GM21367 (cell line): ENCODE results near the gene AJM1.
"Not testable (repeated sequence)": the region's sequence is repeated elsewhere in the genome, so short reads cannot be mapped to it uniquely, and the experiment has no call there.

ENCODE experiments used
- ATAC-seq: cut with Tn5 transposase; IDR thresholded peaks from one replicate; pipeline ENCODE4 v1.9.1; 2021; ENCODE audit not compliant: unreplicated experiment

AJM1 gene

DNA sequence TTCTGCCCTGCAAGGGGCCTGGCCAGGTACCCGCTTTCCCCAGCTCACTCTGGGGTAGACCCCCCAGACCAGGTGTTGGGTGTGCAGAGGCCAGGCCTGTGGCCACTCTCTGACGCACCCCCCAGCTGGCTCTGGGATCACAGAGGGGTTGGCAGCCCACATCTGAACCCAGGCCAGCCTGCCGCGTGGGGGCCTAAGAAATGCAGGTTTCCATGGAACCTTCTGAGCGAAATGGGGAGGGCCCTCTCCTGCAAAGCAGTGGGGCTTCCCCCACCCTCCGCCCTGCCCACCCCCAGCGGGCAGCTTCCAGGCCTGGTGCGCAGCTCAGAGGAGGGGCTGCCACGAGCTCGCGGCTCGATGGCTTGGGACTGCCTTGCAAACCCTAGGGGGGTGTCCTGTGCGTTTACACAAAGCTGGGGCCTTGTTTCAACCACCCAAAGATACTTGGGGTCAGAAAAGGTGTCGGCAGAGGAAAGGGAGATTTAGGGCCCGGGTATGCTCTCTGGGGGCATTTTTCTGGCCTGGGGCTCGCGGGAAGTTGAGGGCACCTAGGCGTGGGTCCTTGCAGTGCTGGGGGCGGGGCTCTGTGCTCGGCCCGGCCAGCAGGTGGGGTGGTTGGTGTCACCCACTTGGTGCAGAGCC lies 1.0 kb downstream of the AJM1 start:
- ATAC-seq, result not testable (repeated sequence)

DNA sequence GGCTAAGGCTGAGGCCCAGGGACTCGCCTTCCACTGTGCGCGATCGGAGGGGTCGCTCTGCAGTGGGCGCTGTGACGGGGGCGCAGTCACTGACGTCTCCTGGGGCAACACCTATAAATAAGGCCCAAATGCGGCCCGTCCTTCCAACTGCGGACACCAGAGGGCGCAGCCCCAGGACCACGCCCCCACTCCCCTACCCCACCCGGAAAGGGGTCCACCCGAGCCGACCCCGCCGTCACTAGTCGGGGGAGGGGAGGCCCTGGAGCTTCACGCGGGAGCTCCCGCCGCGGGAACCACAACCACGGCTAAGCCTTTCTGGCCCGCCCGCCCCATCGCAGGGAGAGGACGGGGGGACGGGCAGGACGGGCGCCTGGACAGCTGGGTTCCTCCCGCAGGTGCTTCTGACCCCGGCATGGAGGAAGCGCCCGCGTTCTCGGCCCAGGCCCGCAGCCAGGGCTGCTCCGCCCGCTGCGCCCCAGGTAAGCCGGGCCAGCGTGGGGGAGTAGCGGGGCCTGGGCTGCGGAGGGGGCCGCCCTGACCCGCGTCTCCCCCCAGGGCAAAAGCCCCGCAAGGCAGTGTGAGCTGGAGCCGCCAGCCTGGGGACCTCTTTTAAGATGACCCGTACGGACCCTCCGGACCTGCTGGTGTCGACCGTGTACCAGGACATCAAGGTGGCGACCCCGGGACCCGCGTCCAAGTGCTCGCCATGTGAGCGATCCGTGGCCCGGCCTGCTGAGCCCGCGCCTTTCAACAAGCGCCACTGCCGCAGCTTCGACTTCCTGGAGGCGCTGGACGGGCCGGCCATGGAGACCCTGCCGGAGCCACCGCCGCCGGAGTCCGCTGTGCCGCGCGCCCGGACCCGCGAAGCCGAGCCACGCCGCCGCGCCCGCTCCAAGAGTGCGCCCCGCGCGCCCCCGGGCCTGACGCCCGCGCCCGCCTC lies 1.8 kb downstream of the AJM1 start:
- not testable (repeated sequence) for ATAC-seq

DNA sequence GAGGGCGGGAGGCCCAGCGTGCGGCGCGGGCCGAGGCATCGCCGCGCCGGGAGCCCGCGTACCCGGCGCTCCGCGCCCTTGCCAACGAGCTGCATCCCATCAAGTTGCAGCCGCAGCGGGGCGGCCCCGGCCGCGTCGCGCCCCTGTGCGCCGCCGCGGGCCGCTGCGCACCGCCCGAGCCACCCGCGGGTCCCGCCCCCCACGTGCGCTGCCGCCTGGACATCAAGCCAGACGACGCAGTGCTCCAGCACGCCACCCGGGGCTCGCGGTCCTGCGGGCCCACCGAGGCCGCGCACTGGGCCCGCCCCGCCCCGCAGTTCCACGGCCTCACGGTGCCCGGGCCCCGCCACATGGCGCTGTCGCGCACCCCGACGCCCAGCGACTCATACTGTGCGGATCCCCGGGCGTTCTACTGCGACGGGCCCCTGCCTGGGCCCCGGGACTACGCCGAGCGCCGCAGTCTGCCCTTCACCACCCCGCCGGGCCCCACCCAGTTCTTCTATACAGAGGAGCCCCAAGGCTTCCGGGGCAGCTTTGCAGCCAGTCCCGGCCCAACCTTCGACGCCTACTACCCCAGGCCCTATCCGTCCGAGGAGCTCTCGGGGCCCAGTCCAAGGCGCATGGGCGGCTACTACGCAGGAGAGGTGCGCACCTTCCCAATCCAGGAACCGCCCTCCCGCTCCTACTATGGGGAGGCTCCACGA lies 2.6 kb downstream of the AJM1 start:
- ATAC-seq, result no peak

DNA sequence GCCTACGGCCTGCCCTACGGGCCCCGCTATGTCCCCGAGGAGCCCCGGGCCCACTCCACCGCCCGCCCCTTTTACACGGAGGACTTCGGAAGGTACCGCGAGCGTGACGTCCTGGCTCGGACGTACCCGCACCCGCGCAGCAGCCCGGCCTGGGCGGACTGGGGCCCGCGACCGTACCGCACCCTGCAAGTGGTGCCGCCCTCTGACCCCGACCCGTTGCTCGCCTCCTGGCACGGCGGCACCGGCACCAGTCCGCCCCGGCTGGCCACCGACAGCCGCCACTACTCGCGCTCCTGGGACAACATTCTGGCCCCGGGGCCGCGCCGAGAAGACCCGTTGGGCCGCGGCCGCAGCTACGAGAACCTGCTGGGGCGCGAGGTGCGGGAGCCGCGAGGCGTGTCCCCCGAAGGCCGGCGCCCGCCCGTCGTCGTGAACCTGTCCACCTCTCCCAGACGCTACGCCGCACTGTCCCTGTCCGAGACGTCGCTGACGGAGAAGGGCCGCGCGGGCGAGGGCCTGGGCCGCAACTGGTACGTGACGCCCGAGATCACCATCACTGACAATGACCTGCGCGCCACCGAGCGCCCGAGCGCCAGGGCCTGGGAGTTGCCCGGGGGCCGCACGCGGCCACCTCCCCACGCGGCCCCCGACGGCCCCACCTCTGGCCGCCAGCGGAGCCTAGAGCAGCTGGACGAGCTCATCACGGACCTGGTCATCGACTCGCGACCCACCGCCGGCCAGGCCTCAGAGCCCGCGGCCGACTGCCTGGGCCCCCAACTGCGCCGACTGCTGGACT lies 3.4 kb downstream of the AJM1 start:
- no peak for ATAC-seq

DNA sequence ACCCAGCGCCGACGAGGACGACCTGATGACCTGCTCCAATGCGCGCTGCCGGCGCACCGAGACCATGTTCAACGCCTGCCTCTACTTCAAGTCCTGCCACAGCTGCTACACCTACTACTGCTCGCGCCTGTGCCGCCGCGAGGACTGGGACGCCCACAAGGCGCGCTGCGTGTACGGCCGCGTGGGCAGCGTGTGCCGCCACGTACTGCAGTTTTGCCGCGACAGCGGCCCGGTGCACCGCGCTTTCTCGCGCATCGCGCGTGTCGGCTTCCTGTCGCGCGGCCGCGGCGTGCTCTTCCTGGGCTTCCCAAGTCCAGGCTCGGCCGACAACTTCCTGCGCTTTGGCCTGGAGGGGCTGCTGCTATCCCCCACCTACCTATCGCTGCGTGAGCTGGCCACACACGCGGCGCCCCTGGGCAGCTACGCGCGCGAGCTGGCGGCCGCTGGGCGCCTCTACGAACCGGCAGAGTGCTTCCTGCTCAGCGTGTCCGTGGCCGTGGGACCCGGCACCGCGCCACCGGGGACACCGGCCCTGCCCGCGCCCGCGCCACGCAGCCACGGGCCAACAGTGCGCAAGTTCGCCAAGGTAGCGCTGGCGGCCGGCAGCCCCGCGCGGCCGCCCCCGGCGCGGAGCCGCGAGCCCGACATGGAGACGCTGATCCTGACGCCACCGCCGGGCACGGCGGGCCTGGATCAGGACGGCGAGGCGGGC lies 4.3 kb downstream of the AJM1 start:
- no peak for ATAC-seq

DNA sequence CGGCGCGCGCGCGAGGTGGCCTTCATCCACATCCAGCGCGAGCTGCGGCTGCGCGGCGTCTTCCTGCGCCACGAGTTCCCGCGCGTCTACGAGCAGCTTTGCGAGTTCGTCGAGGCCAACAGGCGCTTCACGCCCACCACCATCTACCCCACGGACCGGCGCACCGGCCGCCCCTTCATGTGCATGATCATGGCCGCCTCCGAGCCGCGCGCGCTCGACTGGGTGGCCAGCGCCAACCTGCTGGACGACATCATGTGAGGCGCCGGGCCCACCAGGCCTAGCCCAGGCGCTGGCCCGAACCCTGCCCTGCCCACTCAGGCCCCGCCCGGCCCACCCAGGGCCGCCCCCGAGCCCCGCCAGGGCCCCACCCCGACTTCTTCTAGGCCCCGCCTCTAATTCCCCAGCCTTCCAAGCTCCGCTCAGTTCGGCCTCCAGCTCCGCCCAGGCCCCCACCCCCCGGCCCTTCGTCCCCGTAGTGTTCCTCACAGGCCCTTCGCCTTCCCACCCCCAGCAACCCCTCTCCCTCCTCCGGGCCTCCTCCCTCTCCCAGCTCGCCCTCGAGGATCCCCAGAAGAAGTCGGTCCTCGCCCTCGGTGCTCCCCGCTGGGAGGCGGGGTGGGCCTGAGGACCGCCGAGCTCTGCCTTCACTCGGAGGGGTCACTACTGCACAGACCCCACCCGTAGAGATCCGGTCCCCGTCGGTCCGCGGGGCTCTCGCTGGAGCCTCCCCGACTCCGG lies 5.0 kb downstream of the AJM1 start:
- no peak for ATAC-seq

DNA sequence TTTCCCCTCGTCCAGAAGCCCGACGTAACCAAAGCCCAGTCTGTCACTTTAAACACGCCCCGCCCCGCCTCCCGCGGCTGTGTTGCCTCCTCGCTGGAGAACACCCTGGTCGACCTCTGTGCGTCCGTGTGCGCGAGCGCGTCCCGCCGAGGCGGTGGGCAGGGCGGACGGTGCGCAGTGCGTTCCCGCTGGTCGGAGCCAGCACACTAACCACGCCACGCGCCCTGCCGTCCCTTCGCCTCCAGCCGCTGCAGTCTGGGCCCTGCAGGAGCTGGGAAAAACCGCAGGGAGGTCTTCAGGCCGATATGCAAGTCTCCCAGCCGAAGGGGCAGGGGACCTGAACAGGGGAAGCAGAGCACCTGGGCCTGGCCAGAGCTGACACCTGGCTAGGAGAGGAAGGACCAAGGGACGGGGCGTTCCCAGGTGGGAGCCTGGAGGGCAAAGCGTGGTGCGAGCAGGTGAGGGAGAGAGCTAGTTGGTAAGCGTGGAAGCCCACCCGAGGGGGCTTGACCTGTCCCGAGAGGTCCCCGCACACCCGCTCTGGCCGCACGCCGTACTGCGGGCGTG lies 5.6 kb downstream of the AJM1 start:
- ATAC-seq, result no peak

DNA sequence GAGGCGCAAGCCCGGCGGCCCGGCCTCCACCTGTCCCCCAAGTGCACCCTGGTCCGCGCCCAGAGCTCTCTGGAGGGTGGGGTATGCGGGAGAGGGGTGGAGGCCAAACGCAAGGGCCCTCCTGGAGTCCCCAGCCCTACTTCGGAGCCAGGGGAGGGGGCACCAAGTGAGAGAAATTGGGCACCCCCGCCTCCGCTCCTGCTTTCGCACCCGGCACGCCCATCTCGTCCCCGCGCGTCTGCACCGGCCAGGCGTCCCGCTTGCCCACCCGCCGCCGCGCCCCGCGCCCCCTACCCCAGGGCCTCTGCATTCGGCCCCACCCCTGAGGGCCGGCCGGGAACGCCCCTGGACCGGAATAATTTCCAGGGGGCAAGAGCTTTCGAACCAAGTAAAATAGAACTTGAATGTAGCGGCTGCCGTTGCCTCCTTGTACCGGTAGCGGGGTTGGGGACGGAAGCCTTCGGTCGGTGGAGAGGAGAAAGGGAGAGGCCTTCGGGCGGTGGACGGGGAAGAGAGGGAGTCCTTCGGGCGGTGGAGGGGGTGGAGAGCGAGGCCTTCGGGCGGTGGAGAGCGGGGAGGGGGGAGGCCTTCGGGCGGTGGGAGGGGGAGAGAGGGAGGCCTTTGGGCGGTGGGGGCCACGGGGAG lies 6.2 kb downstream of the AJM1 start:
- peak; percentile 1 for ATAC-seq

DNA sequence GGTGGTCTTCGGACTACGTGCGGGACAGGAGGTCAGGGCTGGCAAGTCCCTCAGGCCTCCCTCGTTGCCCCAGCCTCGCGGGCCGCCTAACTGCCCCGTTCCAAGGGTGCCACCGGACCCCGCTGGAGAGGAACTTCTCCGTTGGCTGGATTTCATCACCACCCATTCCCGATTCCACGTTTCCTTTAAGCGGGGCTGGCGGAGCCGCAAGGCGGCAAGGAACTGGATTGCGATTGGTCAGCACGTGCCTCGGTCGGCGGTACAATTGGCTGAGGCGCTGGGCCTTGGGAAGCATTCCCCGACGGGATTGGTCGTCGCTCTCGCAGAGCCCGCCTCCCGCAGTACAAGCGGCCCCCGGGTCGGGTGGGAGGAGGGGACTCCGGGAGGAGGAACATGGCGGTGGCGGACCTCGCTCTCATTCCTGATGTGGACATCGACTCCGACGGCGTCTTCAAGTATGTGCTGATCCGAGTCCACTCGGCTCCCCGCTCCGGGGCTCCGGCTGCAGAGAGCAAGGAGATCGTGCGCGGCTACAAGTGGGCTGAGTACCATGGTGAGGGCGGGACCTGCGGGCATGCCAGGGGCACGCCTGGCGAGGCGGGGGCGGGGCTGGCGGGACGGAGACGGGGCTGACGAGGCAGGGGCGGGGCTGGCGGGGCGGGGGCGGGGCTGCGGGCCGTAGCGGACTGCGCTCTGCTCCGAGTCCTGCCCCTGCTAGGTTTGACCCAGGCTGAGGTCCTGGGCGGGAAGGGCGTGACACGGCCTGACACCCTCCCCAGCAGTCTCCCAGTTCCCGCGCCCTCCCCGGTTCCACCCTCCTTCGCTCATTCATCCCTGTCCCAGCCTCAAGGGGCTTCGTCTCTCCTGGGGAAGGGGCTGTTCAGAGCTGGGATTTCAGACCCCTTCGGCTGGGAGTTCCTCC lies 7.0 kb downstream of the AJM1 start, which contains the start of gene PHPT1:
TSS of gene PHPT1 (plus strand) at position 372 of the 922 bp plus-strand sequence. CDS start at position 394, 22 bp downstream.
- ATAC-seq, result peak; percentile 72

DNA sequence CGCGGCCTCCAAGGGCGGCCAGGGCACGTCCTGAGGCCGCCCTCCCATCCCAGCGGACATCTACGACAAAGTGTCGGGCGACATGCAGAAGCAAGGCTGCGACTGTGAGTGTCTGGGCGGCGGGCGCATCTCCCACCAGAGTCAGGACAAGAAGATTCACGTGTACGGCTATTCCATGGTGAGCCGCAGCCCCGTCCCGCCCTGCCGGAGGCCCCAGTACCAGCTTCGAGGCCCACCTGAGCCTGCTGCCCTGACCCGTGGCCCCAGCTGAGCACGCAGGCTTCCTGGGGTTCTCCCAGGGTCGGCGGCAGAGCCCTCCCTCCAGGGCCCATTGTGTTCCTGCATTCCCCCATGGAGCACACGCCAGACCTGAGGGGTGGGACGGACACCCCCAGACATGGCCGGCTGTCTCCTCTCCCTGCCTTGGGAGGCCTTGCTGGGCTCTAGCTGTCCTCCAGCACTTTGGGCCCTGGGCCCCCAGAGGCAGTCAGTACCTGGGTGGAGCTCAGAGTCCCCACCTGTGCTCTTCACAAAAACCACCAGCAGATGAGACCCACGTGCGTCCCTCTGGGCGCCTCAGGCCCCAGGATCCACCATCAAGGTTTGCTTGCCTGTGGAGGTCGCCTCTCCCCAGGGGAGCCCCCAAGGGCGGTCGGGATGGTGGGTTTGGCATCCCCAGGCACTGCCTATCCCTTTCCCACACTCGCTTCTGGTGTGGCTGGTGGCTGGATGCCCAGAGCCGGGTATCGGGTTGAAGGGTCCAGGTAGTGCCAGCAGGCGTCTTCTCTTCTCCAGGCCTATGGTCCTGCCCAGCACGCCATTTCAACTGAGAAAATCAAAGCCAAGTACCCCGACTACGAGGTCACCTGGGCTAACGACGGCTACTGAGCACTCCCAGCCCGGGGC lies 7.9 kb downstream of the AJM1 start:
- no peak for ATAC-seq

DNA sequence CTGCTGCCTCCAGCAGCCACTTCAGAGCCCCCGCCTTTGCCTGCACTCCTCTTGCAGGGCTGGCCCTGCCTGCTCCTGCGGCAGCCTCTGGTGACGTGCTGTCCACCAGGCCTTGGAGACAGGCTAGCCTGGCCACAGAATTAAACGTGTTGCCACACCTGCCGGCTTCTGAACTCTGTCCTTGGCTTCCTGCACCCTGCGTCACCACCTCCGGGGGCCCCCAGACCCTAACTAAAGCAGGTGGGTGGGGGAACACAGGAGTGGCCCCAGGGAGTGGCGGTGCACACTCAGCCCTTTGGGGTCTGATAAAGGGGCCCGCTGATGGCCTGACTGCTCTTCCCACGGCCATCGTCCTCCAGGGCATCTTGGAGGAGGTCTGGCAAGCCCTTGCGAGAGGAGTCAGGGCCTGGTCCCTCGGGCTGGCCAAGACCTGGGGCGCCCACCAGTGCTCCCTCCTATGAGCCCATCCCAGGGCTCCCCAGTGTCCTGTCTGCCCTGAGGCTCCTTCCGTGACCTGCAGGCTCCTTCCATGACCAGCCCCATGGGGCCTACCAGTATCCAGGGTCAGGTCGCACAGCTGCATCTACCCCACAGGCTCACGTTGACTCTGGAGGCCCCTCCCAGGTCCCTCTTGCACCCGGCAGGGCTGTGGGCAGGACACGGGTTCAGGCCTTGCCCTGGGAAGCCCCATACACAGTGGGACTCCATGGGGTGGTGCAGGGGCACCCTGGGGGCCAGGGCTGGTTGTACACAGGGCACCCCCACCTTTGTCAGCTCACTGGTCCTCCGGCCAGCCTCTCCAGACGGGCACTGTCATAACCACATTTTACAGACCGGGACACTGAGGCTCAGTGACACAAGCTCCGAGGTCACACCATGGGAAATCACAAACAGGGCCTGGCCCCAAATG lies 8.8 kb downstream of the AJM1 start:
- no peak for ATAC-seq

DNA sequence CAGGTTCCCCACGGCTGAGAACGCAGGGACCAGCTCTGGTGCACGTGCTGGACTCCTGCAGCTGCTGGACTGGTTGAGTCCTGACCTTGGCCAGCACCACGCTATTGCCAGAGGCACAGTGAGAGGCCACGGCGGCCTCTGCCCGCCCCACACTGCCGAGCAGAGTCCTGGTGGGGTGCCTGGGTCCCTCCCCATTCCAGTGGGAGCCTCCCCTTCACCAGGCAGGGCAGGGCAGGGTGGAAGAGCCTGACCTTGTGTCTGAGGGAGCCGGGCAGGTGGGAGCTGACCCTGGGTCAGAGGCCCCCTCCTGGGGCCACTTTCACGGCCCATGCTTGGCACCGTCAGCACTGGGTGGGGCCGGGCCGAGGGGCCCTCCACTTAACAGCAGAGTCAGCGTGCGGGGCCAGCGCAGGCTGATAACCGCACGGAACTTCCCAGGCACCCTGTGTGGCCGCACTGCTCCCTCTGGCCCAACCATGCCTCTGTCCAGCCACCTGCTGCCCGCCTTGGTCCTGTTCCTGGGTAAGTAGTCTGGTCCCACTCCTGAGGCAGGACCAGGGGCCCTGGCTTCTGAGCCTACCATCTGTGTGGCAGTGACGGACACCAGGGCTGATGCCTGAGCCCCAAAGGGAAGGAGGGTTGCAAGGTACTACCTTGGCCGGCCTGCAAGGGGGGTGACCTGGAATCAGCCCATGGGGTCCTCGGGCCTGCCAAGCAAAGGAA lies 9.8 kb downstream of the AJM1 start, which contains the start of gene MAMDC4:
TSS of gene MAMDC4 (plus strand) at position 406 of the 723 bp plus-strand sequence. CDS start at position 477, 71 bp downstream.
- no peak for ATAC-seq

DNA sequence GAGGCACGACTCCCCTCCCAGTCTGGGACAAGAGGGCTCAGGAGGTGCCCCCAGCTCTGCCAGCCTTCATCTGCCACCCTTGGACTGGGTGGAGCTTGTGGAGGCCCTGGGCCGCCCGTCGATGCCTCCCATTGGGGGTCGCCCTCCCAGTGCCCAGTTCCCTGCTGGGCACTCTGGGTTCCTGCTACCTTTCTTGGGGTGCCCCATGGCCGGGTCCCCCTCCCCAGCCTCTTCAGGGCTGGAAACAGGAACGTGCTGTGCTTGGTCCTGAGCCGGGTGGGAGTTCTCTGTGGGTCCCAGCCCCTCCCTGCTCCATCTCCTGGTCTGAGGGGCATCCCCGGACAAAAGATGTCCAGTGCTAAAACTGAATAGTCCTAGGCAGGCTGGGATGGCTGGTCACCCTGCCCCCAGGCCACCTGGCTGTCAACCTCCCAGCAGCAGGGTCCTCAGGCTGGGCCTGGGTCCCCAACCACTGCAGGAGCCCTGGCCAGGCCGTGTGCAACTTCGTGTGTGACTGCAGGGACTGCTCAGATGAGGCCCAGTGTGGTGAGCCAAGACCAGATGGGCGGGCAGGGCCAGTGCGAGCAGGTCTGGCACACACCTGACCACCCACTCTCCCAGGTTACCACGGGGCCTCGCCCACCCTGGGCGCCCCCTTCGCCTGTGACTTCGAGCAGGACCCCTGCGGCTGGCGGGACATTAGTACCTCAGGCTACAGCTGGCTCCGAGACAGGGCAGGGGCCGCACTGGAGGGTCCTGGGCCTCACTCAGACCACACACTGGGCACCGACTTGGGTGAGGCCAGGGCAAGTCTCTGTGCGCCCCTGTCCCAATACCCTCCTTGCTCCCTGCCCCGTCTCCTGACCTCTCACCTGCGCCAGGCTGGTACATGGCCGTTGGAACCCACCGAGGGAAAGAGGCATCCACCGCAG lies 10.7 kb downstream of the AJM1 start:
- no peak for ATAC-seq
